Neural progenitor cell (in vitro differentiated cells): Measurements from ENCODE around the gene SCLY. TPM values are rescaled to one million over a fixed set of nuclear protein-coding genes. Genes with fewer than 3 reads are reported as not detected.

ENCODE experiments used
- DNase-seq: peaks from one replicate; pipeline ENCODE4 v3.0.0-alpha.2; 2016; ENCODE audit warnings: low spot score
- H2AFZ ChIP-seq: fragments of 200-600 bp; sonication (generic); replicated peaks from 2 replicates; pipeline ENCODE4 v1.6.1; 2016; ENCODE audit warnings: antibody characterized with exemption
- H3F3A ChIP-seq: fragments of 200-600 bp; sonication (generic); 2 replicates; pipeline ENCODE4 v1.6.1; 2016; ENCODE audit warnings: antibody characterized with exemption, low read depth
- H3K27ac ChIP-seq: fragments of 200-600 bp; sonication (generic); 2 replicates; pipeline ENCODE4 v1.5.1; 2016; ENCODE audit warnings: mild to moderate bottlenecking
- H3K27me3 ChIP-seq: fragments of 200-600 bp; sonication (generic); 2 replicates; pipeline ENCODE4 v1.6.1; 2016; ENCODE audit warnings: mild to moderate bottlenecking, moderate library complexity
- H3K36me3 ChIP-seq: fragments of 200-600 bp; sonication (generic); 2 replicates; pipeline ENCODE4 v1.5.1; 2016
- H3K4me1 ChIP-seq: fragments of 200-600 bp; sonication (generic); 2 replicates; pipeline ENCODE4 v1.6.1; 2016; ENCODE audit warnings: mixed run types
- H3K4me2 ChIP-seq: fragments of 200-600 bp; sonication (generic); 2 replicates; pipeline ENCODE4 v1.6.1; 2016
- H3K4me3 ChIP-seq: fragments of 200-600 bp; sonication (generic); 2 replicates; pipeline ENCODE4 v1.5.1; 2016
- H3K79me2 ChIP-seq: fragments of 200-600 bp; sonication (generic); 2 replicates; pipeline ENCODE4 v1.6.1; 2016; ENCODE audit warnings: low read depth
- H3K9ac ChIP-seq: fragments of 200-600 bp; sonication (generic); 2 replicates; pipeline ENCODE4 v1.6.1; 2016
- H3K9me3 ChIP-seq: fragments of 200-600 bp; sonication (generic); 2 replicates; pipeline ENCODE4 v1.5.1; 2016; ENCODE audit warnings: low read depth
- H4K20me1 ChIP-seq: fragments of 200-600 bp; sonication (generic); 2 replicates; pipeline ENCODE4 v1.6.1; 2016; ENCODE audit warnings: low read depth
- H3K27ac Mint-ChIP-seq: 3 replicates; pipeline ENCODE4 v1.8.0; 2021; ENCODE audit warnings: mixed read lengths
- H3K27me3 Mint-ChIP-seq: 2 replicates; pipeline ENCODE4 v1.8.0; 2022; ENCODE audit warnings: low read depth, mild to moderate bottlenecking, inconsistent platforms, moderate library complexity, mixed read lengths; ENCODE audit not compliant: insufficient read depth
- H3K36me3 Mint-ChIP-seq: 3 replicates; pipeline ENCODE4 v1.8.0; 2021; ENCODE audit warnings: mixed read lengths
- H3K4me1 Mint-ChIP-seq: 3 replicates; pipeline ENCODE4 v1.8.0; 2021; ENCODE audit warnings: mixed read lengths
- H3K4me3 Mint-ChIP-seq: 3 replicates; pipeline ENCODE4 v1.8.0; 2021; ENCODE audit warnings: mild to moderate bottlenecking, moderate library complexity, mixed read lengths
- H3K9me3 Mint-ChIP-seq: 3 replicates; pipeline ENCODE4 v1.8.0; 2020; ENCODE audit warnings: mixed read lengths
- CTCF ChIP-seq: fragments of 200-600 bp; sonication (generic); IDR thresholded peaks from 2 replicates; pipeline ENCODE4 v1.5.1; 2017; ENCODE audit warnings: antibody characterized with exemption, mild to moderate bottlenecking
- EZH2 ChIP-seq: fragments of 200-600 bp; sonication (generic); IDR thresholded peaks from 2 replicates; pipeline ENCODE4 v1.6.1; 2017; ENCODE audit warnings: antibody characterized with exemption, mild to moderate bottlenecking, moderate library complexity
- EZH2phosphoT487 ChIP-seq: fragments of 200-600 bp; sonication (generic); IDR thresholded peaks from 2 replicates; pipeline ENCODE4 v1.6.1; 2017; ENCODE audit warnings: antibody characterized with exemption
- total RNA-seq: library from RNA; depleted of rRNA; stranded (reverse); fragments of >200 nt; gene quantifications from 2 replicates; pipeline ENCODE4 v1.2.3, GENCODE V29; 2015; ENCODE audit warnings: low replicate concordance

The SCLY gene
- total RNA-seq, 1 donor from 2014 or later = 44.1 TPM

DNA sequence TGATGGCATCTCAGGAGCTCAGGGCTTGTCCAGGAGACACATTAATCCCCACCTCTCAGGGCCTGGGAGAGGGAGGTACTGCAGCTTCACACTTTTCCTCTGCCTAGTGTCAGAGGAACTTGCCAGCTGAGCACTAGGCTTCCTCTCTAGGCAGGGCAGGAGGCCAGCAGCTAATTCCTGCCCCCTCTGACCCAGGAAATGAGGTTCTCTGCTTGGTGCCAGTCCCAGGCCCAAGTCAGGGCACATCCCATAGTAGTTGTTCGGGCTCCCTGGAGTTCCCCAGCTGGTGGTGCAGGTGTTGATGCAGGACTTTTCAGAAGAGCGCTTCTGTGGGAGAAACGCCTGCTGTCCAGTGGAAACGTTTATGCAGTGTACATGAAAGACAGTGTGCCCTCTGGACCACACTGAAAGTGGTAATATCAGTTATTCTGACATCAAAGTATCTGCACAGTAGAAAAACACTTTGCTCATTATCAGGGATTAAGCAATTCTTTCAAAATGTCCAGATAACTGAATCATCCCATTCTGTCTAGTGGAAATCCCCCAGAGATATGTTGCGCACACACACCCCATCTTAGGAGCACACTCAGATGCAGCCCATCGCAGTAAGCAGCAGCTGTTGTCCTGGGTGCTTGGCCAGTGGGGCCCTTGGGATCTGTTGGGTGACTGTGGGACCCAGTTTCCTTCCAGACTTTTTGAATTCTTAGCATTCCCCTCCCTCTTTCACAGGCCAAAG lies 17.8 kb upstream of the SCLY start:
- Histone ChIP-seq H3K4me3 (no peak overlapping the region), H3K79me2 (no peaks in the 10 kb centered on the region), H3K36me3 (no peaks in the 10 kb centered on the region), H4K20me1 (no peaks in the 10 kb centered on the region), H3K9me3 (no peaks in the 10 kb centered on the region), H3K4me2 (no peak overlapping the region), H3F3A (no peaks in the 10 kb centered on the region), H2AFZ (no peak overlapping the region), H3K9ac (no peak overlapping the region), H3K27ac (no peak overlapping the region), H3K4me1 (no peaks in the 10 kb centered on the region), H3K27me3 (no peaks in the 10 kb centered on the region)
- Mint-ChIP-seq H3K4me1 (no peaks in the 10 kb centered on the region), H3K9me3 (no peaks in the 10 kb centered on the region), H3K36me3 (peaks cover 25% of the 10 kb centered on the region), H3K4me3 (no peak overlapping the region), H3K27ac (peak overlapping the region; percentile 46), H3K27me3 (no peaks in the 10 kb centered on the region)
- no peak for DNase-seq
- TF ChIP-seq CTCF = no peak

GRCh38 chr2:238043851-238044250 lies 16.9 kb upstream of the SCLY start:
- Histone ChIP-seq H3K9ac (no peak overlapping the region), H3K9me3 (no peaks in the 10 kb centered on the region), H3K27me3 (no peaks in the 10 kb centered on the region), H3K4me3 (no peak overlapping the region), H4K20me1 (no peaks in the 10 kb centered on the region), H3F3A (no peaks in the 10 kb centered on the region), H3K4me1 (no peaks in the 10 kb centered on the region), H3K36me3 (no peaks in the 10 kb centered on the region), H3K27ac (no peak overlapping the region), H2AFZ (no peak overlapping the region), H3K4me2 (no peak overlapping the region), H3K79me2 (no peaks in the 10 kb centered on the region)
- no peaks in the 10 kb centered on the region for H3K4me1 Mint-ChIP-seq
- DNase-seq = no peak
- no peak for TF ChIP-seq CTCF
- no peak for TF ChIP-seq EZH2phosphoT487
- TF ChIP-seq EZH2 = no peak
- peaks cover 5% of the 10 kb centered on the region for H3K9me3 Mint-ChIP-seq
- no peaks in the 10 kb centered on the region for H3K27me3 Mint-ChIP-seq
- peaks cover 29% of the 10 kb centered on the region for H3K36me3 Mint-ChIP-seq
- H3K27ac Mint-ChIP-seq = no peak overlapping the region
- H3K4me3 Mint-ChIP-seq = no peak overlapping the region

- no peak overlapping the region for H3K9ac ChIP-seq
- TF ChIP-seq CTCF = no peak
- no peak for TF ChIP-seq EZH2
- no peak for TF ChIP-seq EZH2phosphoT487
- Mint-ChIP-seq H3K36me3 (peaks cover 31% of the 10 kb centered on the region), H3K4me1 (no peaks in the 10 kb centered on the region), H3K4me3 (no peak overlapping the region), H3K9me3 (peaks cover 7% of the 10 kb centered on the region), H3K27ac (peak overlapping the region; percentile 27), H3K27me3 (no peaks in the 10 kb centered on the region)
- no peaks in the 10 kb centered on the region for H3K9me3 ChIP-seq
- H4K20me1 ChIP-seq = no peaks in the 10 kb centered on the region
- no peak for DNase-seq
- no peaks in the 10 kb centered on the region for H3K36me3 ChIP-seq
- no peaks in the 10 kb centered on the region for H3K27me3 ChIP-seq
- no peak overlapping the region for H3K27ac ChIP-seq
- no peaks in the 10 kb centered on the region for H3F3A ChIP-seq
- no peaks in the 10 kb centered on the region for H3K79me2 ChIP-seq
- no peak overlapping the region for H2AFZ ChIP-seq
- H3K4me1 ChIP-seq = no peaks in the 10 kb centered on the region
- no peak overlapping the region for H3K4me3 ChIP-seq
- H3K4me2 ChIP-seq = no peak overlapping the region
Measured at GRCh38 chr2:238045575-238045974, 15.2 kb upstream of the SCLY start.
